ENCODE results near the gene TBK1.
A peak's percentile ranks its signal among the peaks of the same experiment; 100 is the strongest.

The TBK1 gene

DNA sequence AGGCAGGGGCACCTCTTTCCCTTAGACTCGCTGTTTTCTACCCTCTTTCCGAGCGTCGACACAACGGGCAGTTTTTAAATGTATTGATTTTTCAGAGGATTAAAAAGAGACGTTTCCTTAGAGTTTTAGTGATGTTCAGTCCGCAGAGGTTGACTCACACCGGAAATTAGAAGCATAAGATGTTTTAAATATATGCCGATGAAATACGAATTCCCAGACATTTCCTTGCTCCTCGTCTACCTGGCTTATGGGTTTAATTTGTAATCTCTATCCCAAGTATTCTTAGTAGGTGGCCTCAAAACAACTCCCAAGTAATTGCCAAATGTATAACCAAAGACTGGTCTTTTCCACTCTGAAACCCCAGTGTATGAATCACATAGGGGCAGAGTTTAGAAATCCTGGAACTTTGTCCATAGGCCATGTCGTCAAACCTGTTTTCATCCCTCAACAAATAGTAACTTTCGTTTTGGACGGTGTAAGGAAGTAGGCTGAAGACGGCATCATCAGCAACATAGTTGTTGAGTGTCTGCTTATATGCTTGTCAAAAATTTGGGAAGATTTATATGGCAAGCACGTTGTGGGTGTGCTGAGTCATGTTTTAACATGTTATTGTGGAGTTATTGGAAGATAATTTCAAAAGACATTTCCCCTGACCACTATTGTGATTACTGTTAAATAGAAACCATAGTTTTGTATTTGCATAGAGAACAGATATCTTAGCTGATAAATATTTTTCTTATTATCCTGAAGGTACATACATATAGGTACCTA is 824 bp downstream of the TBK1 start:
- peak; percentile 54 for DNase-seq

DNA sequence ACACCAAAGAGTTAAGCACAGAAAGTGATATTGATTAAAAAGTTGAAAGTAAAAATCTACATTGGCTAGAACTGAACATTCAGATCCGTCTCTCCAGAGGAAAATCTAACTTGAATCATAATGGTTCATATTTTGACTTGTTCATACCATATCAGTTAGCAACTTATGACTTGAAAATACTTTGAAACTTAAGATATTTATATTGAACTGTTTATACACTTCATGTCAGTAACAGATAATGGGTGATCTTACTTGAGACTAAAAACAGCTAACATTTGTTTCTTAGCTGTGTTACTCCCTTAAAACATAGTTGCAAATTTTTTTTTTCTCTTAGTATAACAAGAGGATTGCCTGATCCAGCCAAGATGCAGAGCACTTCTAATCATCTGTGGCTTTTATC is 3.6 kb downstream of the TBK1 start:
- DNase-seq: no peak

DNA sequence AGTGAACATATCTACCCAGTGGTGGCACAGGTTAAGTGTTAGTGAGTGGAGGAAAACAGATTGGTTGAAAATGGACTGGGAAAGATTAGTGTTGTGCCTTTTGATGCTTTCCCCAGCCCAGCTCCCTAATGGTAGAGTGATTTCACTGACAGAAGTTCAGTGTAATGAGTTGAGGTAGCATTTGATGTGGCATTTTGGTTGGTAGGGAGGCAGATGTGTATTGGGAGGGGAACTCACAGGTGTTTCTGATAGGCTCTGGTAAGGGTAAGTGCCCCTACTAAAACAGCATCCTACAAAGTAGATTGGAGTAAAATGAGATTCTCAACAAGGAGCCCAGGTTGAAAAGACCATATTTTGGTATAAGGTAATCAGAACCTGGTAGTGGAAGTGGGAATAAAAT is 4.2 kb downstream of the TBK1 start:
- DNase-seq: peak; percentile 40

DNA sequence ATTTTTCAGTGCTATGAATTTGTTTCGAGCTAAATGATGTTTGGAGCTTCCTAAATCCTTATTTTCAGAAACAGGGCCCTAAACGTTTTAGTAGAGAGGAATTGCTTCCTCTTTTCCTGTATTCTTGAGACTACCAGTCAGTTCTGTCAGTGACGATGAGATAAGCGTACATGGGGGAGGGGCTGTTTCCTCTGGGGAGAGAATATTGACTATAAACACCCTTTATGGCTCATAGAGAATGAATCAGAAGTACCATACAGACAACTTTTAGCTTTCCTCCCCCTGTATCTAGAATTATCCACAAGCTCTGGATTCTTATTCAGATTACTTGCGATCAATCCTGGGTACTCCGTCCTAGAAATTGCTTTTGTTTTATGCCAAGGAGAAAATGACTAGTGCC is 5.1 kb downstream of the TBK1 start:
- peak; percentile 51 for DNase-seq

DNA sequence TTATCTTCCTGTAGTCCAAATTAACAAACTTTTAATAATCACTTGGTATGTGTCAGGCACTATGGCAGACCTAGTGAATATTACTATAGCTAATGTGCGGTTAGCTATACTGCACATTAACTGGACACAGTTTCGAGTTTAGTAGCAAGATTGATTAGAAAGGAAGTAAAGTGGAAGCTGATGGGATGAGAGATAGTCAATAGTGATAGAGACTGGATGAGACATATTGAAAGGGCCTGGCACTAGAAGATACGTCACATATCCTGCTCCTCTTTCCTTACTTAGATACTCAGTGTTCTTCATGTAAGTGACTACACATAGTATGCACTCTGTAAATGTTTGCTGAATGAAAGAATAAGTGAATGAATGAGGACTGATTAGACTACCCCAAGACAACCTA is 5.5 kb downstream of the TBK1 start:
- no peak for DNase-seq

DNA sequence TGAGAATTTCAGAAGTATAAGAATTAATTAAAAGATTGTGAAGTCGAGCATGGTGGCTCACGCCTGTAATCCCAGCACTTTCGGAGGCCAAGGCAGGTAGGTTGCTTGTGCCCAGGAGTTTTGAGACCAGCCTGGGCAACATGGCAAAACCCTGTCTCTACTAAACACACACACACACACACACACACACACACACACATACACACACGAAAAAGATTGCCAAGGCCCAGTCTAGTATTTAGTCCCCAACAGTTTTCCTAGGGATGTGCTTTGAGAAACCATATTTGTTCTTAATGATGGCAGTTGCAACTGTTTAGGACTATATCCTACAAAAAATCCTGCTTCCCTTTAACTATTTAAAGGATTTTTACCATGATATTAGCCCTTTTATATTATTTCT is 6.0 kb downstream of the TBK1 start:
- DNase-seq: no peak

DNA sequence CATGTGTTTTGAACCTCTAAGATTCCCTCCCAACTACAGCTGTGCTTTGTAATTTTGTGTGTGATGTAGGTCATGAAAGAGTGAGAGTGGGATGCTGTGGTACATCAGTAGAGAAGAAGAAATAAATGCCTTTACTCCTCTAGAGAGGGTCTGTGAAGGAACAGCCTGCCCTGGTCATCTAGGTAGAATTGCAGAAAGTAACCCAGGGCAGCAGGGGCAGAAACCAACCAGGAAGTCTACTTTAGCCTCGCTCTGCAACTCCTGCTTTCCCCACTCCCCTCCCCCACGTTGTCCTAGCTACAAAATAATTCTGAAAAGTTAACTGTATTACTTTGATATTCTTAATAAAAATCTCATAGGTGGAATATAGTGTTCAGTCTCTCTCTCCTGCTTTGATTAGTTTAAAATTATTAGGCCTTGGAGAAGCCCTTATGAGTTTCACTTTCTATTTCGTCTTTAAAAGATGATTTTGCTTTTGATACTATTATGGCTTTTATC is 7.5 kb downstream of the TBK1 start:
- peak; percentile 44 for DNase-seq

DNA sequence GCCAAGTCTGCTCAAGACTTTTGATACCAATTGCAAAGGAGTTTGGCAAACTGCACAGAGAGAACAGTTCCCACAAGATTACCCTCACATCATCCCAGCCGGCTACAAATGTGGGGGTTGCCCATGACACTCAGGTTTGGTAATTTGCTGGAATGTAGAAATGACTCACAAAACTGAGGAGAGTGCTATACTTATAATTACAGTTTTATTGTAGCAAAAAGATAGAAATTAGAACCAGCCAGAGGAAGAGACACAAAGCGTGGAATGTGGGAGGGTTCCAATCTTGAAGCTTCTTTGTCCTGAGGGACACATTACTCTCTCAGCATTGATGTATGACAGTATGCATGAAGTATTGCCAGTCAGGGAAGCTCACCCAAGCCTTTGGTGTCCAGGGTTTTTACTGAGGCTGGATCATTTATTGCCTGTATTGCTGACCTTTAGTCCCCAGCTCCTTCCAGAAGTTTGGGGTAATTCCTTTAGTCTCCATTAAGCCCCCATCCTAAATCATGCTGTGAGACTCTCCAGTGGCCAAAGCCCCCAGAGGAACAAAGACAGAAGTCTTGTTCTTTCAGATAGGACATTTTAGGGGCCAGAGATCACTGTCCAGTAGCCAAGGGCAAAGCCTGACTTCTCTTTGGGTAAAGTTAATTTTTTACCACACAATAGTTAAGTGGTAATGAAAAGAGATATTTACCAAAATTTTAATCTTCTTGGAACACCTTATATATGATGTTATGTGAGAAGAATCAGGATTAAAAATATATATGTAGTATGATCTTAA is 9.9 kb downstream of the TBK1 start:
- DNase-seq: no peak

DNA sequence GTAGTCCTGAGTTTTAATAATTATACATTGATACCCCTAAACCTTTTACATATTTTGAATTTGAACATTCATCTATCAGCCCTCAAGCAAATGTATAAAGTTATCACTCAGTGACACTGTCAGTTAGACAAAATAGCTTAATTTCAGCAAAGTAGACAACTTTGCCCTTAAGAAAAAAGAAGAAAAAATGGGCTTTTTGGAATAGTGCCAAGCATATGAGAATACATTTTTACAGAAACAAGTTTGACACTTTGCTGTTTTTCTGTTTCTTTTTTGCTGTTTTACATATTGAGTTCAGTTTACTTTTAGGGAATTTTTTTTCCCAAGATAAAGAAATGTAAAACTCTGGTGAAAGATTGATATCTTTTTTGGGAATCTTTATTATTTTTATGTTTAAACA is 14.3 kb downstream of the TBK1 start:
- DNase-seq: no peak

DNA sequence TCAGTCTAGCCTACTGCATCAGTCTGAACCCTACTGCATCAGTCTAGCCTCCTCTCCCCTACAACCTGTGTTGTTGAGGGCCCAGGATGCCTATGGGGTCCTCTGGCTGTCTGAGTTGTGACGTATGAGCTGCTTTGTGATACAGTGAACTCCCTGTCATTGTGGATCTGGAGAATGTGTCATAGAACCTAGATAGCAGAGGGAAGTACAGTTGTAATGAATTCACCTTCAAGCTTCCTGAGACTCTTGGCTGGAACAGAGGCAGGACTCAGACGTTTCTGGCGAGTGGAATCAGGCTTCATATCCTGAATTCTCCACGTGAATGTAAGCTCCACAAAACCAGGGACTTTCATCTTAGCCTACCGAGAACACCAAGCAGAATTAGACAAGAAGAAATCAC is 17.0 kb downstream of the TBK1 start:
- DNase-seq: no peak

DNA sequence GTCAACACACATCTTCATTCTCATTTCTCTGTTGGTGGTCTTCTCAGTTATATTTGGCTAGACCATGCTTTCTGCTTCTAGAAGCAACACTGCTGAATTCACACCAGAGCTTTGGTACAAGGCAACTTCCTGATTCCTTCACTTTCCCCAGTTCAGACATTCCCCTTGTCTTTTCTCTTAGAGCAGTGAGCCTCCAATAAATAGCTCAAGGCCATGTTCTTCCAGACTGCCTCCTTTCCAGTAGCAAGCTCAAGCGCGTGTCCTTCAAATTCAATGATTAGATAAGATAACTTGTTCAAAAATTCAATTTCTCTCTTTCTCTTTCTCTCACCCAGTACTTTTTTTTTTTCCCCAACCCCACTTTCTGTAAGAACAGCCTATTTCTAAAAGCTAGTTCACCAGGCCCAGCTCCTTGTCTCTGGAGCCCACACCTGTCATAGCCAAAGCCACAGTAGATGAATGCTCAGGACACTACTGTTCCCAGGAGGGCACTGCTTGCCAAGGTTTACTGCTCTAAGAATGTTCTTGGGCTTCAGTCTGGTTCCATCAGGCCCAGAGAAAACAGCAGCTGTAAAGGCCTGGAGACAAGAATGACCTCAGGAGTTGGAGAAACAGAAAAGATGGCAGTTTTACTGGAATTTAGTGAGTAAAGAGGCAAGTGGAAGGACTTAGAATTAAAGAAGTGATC is 17.7 kb downstream of the TBK1 start:
- no peak for DNase-seq

DNA sequence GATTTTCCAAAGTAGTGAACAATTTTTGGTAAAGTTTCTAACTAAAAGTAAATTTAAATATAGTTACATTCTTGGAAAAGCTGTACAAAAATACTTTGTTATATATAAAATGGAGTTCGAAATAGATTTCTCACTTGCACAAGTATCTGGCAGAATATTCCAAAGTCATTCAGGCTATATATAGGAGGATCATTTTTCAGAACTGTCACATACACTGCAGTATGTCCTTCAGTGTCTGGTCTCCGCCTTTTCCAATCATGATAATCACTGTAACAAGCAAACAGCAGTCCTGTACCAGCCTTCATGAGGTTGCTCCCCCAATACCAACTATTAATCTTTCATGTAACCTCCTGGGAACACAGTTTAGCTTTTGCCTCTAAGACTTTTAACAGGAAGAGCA is 18.6 kb downstream of the TBK1 start:
- no peak for DNase-seq

DNA sequence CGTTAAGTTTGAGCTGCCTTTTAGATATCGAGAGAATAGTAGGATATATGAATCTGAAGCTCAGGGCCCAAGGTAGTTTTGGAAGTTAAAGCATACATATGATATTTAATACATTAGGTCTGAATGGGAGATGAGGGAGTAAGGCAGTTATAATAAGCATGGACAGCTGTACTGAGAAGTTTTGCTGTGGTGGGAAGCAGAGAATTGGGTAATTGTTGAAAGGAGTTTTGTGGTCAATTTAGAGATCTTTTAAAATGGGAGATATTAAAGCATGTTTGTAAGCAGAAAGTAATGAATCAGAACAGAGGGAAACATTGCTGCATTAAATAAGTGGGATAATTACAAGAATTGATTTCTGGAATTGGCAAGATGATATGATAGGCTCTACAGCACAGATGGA is 21.3 kb downstream of the TBK1 start:
- no peak for DNase-seq

DNA sequence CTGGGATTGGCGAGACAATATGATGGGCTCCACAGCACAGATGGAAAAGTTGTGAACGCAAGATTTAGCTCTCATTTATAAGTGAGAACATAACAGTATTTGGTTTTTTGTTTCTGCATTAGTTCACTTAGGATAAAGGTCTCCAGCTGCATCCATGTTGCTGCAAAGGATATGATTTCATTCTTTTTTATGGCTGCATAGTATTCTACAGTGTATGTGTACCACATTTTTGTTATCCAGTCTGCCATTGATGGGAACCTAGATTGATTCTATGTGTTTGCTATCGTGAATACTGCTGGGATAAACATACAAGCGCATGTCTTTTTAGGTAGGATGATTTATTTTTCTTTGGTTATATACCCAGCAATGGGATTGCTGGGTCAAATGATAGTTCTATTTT is 23.6 kb downstream of the TBK1 start:
- DNase-seq: no peak

DNA sequence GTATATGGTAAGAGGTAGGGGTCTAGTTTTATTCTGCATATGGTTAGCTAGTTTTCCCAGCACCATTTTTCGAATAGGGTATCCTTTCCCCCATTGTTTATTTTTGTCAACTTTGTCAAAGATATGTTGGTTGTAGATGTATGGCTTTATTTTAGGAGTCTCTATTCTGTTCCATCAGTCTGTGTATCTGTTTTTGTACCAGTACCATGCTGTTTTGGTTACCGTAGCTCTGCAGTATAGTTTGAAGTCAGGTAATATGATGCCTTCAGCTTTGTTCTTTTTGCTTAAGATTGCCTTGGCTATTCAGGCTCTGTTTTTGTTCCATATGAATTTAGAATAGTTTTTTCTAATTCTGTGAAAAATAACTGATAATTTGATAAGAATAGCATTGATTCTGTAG is 24.9 kb downstream of the TBK1 start:
- no peak for DNase-seq

DNA sequence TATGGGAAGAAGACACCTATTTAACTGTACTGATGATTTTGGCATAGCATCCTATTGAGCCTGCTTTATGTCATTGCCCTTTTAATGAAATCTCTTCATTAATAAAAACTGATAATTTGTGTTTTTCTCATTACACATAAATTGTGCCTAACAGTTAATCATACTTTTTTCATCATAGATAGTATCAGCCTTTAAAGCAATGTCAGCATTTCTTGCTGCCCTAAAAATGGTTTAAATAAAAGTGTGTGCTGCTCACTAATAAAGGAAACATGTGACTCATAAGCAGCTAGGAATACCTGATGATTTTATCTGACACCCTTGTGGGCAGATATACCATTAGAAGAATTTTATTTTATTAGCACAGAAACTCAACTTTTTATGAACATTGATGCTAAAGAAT is 26.7 kb downstream of the TBK1 start:
- no peak for DNase-seq

DNA sequence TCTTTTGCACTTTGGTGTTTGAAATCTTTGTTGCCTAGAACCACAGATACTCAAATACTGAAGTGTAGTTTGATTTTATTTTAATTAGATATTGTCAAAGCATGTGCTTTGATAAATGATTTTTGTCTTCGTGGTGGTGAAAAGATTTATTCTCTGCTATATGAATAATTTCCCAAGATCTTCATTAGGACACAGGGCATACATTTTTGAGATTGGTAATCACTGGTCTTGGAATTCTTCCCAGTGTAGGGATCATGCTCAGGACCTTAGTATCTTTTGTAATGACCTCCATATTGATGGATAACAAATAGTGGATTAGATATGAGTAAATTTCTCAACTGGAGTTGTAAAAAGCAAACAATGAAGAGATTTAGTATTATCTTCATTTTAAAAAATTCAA is 28.2 kb downstream of the TBK1 start:
- DNase-seq: no peak

DNA sequence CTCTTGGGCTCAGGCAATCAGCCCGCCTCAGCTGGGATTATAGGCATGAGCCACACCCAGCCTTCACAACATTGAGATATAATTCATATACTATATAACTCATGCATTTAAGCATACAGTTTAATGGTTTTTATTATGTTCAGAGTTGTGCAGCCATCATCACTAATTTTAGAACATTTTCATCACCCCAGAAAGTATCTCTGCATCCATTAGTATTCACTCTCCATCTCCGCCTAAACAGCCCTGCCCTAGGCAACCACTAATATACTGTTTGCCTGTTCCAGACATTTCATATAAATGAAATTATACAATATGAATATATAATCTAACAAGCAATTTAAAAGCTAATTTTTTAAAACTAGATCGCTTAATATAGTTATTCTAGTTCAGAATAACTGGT is 34.7 kb downstream of the TBK1 start:
- no peak for DNase-seq

DNA sequence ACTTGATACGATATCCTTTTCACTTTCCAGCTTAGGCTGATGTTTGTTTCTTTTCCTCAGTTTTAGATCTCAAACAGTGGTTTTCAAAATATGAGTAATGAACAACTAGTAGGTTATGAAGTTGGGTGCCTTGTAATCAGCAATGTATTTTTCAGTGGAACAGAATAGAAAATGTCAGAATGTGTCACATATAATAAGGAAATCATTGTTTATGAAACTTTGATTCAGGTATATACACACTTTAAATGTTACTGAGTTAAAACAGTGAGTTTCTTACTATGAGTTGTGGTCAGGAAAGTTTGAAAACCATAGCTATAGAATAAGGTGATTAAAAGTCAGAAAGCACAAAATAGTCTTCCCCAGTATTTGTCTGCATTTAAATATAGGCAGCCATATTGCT is 39.8 kb downstream of the TBK1 start:
- no peak for DNase-seq

DNA sequence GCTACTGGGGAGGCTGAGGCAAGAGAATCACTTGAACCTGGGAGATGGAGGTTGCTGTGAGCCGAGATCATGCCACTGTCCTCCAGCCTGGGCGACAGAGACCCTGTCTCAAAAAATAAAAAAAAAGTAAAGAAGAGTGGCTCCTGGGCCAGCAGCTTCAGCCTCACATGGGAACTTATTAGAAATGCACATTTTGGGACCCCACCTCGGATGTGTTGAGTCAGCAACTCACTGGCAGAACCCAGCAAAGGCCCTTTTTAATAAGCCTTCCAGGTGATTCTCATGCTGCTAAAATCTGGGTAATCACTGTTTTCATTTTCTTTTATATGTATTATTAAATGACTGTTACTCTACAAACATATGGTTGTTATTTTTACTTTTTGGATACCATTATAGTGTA is 41.6 kb downstream of the TBK1 start:
- DNase-seq: no peak

DNA sequence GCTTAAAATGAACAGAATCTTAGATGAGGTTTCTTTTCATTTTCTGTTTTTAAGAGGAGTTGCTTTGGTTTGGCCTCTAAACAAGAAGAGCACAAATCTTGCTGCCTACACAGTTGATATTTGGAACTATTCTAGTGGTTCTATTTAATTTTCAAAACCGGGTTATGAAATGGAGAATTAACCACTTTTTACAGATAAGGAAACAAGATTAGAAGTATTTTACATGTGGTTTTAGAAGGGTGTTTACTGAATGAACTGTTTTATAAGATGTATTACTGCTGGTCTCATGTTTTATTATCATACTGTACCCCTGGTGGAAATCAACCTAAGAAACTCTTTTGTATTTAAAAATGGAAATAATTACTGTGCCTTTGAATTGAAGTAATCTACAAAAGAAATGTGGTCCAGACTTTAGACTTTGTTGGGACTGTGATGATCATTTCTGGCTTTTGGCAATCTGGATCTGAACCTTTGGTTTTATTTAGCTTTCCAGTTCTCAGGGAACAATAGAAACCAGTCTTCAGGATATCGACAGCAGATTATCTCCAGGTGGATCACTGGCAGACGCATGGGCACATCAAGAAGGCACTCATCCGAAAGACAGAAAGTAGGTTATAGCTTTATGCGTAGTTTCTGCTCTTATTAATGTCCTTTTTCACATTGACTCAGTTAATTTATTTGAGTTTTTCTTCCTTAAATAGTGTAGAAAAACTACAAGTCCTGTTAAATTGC is 43.2 kb downstream of the TBK1 start:
- peak; percentile 9 for DNase-seq

DNA sequence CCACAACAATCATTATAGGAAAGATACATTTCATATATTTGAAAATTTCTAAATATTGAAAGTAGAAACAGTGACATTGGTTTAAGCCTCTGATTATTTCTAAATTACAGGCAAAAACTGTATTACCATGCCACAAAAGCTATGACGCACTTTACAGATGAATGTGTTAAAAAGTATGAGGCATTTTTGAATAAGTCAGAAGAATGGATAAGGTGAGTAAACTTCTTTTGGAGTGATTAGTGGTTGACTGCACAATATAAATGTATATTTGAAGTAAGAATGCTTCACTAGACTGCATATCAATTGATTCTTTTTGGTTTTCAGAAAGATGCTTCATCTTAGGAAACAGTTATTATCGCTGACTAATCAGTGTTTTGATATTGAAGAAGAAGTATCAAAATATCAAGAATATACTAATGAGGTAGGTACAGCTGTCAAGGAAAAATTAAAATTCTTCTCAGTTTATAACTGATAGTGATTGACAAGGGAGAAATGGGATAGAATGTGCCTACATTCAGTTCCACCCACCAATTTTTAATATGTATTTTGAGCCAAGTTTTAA is 45.0 kb downstream of the TBK1 start:
- no peak for DNase-seq

DNA sequence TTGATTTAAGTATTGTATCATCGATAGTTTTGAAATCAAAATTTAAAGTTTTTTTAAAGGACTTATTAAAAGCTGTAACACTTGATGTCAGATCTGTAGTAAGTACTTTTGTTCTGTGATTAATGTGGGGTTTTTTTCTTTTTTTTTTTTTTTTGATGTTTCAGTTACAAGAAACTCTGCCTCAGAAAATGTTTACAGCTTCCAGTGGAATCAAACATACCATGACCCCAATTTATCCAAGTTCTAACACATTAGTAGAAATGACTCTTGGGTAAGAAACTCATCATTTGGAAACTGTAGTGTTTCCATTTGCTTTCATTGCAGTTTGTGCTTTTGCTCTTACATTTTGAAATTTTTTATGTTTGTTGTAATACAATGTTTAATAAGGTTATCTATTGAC is 45.6 kb downstream of the TBK1 start:
- no peak for DNase-seq
